NCI-H1417 treated with DMSO at 0.1 percent for 48 hours (cell line): Measurements from ENCODE around the gene PNMT.

Source experiments
- DNase-seq: peaks from one replicate; lab custom pipeline; 2025; lab: John Stamatoyannopoulos, UW

The PNMT gene

DNA sequence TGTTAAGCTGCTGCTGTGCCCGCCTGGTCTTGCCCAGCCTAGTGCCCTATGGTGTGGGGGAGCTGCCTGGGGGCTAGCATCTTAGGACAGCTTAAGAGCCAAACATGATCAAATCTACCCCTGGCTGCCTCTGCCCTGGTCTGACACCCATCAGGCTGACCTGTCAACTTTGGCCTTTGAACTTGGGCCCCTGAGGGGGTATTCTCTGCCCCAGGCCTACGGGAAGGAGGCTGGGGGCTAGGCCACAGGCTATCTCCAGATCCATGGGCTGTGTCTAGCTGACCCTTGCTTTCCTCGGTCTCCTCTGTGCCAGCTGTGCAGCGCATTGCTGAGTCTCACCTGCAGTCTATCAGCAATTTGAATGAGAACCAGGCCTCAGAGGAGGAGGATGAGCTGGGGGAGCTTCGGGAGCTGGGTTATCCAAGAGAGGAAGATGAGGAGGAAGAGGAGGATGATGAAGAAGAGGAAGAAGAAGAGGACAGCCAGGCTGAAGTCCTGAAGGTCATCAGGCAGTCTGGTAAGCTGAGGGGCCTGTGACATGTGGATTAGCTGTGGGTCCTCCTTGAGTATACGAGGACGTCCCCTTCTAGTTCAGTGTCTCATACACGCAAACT lies 34.6 kb upstream of the PNMT start:
- DNase-seq, result no peak

DNA sequence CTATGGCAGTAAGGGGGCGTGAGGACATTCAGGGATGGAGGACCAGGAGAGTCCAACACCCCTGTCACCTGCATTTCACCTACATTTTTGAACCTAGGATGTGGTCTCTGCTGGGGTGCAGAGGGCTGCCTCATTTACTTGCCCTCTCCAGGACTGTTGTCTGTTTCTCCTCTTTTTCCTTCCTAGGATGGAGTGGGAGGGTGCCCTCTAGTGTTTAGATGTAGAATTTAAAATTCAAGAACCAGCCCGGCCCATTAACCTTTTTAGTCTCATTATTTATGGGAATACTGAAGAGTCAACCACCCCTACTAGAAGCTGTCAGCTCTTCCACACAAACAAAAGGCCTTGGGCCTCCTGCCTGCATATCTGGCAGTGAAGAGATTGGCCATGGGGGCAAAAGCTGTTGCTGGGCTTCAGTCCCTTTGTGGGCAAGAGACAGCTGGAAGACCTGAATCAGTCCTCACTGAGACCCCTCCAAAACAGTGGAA lies 33.8 kb upstream of the PNMT start:
- no peak for DNase-seq

DNA sequence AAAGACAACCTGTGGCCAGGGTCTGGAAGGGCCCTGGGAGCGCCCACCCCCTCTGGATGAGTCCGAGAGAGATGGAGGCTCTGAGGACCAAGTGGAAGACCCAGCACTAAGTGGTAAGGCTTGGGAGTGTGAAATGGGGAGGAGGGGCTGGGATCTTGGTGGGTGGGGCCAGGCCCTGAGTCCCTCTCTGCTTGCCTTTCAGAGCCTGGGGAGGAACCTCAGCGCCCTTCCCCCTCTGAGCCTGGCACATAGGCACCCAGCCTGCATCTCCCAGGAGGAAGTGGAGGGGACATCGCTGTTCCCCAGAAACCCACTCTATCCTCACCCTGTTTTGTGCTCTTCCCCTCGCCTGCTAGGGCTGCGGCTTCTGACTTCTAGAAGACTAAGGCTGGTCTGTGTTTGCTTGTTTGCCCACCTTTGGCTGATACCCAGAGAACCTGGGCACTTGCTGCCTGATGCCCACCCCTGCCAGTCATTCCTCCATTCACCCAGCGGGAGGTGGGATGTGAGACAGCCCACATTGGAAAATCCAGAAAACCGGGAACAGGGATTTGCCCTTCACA lies 32.6 kb upstream of the PNMT start:
- DNase-seq, result no peak

DNA sequence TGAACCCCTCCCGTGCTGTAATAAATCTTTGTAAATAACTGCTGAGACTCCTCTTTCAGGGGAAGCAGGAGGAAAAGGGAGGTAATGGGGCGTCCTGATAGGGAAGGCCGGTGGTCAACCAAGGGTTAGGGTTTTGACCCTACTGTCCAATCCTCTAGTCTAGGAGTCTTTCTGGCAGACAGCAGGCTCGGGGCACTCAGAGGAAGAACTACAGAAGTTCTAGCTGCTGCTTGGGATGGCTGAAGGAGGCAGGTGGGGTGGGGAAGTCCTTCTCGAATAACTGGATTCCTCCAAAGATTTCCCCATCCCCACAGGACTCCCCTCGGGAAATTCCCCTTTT lies 31.7 kb upstream of the PNMT start:
- no peak for DNase-seq

DNA sequence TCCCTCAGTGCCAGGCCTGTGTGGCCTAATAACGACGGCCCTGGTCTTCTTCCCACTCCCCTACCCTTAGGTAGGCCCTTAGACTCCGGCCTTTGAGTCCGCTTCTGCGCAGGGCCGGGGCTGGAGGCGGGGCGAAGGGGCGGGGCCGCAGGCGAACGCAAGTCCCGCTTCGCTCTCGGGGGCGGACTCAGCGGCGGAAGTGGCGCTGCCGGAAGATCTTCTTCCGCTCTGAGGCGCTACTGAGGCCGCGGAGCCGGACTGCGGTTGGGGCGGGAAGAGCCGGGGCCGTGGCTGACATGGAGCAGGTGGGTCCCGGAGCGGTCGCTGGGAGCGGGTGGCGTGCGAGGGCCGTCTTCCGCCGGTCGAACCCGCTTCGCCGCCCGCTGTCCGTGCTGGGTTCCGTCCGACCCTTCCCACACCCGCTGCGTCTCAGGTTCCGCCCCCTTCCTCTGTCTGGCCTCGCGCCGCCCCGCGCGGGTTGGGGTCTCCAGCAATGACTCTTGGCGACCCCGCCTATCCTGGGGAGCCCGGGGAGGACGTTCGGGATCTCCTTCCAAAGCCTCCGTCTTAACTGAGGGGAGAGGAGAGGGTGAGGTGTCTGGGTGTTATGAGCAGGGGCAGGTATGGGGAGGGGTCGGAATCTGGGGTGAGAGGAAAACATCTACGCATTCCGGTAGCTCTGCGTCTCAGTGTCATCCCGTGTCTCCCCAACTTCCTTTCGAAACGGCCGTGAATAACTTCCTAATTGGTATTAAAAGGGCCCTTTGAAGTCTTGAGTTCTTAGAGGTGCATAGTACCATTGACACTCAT lies 31.1 kb upstream of the PNMT start, which contains the start of gene STARD3:
STARD3 (plus strand) TSS at position 218 of the 810 bp plus-strand sequence. CDS start 16,388 bp downstream, outside the sequence.
- peak; percentile 40 for DNase-seq

DNA sequence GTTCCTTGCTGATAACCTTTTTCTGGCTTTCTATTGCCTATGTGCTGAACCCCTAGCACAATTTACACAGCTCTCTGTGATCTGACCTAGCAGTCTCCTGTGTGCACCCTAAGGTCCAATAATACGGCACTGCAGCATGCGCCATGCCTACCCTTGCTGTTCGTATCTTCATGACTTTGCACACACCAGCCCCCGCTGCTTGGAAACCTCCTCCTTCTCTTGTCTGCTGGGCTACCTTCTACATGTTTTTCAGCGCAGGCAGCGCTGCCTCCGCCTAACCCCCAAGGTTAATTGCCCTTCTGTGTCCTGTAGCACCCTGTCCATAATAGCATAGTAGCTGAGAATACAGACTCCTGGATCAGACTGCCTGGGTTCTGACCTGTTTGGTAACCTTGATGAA lies 29.9 kb upstream of the PNMT start:
- no peak for DNase-seq

DNA sequence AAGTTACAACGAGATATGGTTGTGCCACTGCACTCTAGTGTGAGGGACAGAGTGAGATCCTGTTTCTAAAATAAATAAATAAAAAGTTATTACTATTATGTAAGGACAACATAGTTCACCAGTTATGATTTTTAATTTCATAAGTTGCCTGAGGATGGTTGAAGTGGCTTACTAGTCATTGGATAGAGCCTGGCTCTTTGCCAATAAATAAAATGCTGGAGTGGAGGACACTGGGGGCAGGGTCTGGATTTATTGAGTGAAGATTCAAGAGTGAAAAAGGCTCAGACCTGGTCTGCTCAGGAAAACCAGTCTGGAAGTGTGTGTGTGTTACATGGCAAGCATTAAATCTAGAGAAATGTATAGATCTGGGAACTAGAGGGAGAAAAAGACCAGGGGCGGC lies 29.2 kb upstream of the PNMT start:
- no peak for DNase-seq

DNA sequence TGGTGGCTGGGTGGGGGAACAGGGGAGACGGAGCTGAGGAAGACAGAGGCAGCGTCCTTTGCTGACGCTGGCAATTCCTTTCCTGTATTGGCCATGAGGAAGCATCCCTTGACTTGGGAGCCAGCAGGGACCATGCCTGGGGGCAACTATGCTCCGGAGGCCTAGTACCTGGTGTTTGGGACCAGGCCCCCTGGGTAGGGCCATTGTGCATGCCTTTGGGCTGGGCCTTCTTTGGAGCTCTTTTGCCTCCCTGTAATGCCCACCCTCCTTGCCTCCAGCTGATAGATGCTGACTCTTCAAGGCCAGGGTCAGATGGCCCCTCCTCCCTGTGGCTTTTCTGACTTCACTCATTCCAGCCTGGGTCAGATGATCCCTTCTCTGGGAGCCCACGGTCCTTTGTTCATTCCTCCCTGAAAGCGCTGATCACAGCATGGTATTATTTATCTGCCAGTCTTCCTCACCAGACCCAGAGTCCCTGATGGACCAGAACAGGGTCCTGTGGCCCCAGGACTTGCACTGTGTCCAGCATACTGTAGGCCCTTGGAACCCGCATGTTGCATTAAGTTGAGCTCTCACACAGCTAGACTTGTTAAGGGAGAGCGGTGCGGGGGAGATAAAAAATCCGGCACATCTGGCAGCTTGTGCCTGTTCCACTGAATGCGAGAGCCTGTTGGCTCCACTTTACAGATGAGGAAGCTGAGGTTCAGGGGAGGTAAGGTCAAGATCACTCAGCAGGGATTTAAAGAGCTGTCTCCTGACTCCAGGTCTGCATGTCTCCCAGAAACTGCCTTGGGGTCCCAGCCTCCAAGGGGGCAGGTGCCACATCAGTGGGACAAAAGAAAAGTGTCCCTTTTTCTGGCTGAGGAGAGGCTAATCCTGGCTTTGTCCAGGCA lies 28.4 kb upstream of the PNMT start:
- no peak for DNase-seq

DNA sequence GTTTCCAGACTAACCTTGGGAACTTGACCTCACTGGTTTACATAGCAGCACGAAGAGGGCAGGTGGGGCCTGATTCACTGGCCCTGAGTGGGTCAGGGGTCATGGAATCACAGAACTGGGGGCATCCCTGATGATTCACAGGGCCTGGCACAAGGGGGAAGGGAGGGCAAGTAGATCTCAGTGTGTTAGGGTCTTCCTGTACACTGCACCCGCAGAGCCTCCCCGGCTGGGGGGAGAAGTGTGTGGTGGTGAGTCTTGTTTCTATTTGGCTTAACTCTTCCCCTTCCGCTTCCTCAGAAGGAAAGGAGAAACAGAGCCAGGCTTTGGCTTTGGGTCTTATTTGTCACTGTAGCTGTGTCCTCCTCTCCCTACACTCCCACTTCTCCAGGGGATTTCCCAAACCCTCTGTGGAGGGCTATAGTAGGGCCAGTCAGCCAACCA lies 27.6 kb upstream of the PNMT start:
- DNase-seq, result no peak

DNA sequence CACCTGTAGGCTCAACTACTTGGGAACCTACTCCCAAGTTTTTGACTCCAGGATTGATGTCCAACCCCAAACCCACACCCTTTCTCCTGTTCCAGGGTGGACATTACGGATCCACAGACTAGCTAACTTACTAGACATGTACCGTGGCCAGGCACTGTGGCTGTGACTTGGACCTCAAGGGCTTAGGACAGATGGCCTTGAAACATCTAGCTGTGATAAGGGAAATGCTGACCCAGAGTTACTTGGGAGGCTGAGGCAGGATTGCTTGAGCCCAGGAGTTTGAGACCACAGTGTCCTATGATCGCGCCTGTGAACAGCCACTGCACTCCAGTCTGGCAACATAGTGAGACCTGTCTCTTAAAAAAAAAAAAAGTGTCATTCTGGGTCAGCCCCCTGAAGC lies 27.2 kb upstream of the PNMT start:
- no peak for DNase-seq

DNA sequence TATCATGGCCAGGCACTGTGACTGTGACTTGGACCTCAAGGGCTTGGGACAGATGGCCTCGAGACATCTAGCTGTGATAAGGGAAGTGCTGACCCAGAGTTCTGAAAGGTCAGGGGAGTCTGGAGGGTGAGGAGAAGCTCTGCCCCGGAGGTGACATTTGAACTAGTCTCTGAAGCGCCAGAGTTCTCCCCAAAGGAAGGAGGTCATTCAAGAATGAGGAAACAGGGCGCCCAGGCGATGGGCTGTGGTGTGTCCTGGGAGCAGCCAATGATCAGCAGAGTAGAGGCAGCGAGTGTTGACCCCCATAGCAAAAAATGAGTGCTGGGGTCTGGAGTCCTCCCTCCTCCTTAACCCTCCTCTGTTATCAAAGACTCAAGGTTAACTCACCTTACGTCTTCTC lies 26.4 kb upstream of the PNMT start:
- no peak for DNase-seq

DNA sequence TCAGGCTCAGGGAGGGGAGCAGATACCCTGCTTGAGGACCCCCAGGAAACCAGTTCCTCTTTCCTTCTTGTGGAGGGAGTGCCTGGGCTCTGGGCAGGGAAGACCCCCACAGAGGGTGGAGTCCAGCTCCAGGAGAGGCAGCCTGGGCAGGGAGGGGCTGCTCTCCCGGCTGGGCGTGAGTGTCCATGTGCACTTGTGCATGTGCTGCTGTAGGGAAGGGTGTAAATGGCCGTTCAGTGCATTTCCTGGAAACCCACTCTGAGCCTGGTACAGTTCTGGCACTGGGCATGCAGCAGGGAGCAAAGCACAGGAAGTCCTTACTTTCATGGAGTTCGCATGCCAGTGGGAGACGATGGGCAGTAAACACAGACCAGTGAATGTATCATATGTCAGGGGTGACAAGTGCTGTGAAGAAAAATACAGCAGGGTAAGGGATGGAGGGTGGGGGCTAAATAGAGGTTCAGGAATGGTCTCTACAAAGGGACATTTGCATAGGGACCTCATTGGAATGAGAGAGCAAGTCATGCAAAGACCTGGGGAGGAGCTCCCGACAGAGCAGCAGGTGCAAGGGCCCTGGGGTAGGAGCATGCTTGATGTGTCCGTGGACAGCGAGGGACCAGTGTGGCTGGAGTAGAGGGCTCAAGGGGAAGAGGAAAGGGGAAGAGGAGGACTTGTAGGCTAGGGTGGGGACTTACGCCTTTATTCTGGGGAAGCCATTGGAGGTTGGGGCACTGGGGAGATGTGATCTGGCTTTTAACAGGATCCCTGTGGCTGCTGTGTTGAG lies 25.8 kb upstream of the PNMT start:
- no peak for DNase-seq

DNA sequence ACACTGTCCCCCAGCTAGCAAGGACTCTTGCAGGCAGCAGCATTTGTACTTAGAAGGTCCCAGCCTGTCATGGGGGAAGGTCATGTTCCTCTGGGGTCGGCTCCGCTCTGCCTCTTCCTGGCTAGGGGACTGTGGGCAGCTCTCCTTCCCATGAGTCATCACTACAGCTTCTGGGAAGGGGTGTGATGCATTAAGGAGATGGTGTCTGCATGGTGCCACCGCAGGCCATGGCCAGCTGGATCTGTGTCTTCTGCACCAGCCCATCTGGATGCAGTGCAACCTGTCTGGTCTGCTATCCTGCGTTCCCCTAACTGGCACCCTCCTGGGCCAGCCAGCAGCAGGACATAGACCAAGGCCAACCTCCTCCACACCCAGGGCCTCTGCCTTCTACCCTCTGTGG lies 25.0 kb upstream of the PNMT start:
- DNase-seq, result no peak

DNA sequence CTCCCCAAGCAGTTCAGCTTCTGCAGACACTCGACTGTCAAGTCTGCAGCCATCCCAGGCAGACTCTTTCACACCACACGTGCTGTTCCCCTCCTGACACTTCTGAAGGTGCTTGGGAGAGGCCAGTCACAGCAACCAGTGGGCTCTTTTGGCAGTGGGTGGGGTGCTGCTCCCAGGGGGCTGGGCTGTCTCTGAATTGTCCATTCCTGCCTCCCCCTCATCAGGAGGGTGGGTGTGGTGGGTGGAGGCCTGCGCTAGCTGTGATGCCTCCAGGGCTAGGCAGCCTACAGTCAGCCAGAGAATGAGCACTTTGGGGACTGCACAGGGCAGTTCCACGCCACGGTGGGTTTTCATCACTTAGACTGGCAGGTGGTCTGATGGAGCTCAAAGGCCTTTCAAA lies 21.0 kb upstream of the PNMT start:
- DNase-seq, result no peak

DNA sequence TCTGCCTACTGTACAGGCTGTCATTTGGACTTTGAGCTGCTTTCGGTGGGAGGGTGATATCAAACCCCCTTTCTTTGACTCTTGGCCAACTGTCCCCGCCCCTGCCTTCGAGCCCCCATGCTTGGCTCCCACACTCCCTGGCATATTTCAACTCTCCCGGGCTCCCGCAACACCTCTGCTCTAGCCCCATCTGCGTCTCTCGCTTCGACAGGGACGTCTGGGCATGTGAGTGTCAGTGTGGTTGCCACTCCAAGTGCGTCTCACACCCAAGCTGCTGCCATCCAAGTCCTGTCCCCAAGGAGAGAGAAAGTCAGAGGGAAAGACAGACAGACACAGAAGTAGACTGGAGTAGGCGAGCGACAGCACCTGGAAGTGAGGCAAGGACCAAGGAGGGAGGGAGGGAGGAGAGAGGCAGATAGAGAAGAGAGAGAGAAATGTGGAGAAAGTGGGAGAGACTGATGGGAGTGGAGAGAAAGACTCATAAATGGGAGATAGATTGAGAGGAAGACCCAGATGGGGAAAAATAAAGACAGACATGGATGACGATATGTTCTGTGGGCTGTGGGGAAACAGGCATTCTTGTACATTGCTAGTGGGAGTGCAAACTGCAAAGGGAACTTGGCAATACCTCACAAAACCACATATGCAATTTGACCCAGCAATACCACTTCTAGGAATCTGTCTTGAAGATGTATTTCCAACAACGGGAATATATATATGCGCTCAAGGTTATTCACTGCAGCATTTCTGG lies 19.5 kb upstream of the PNMT start:
- no peak for DNase-seq

DNA sequence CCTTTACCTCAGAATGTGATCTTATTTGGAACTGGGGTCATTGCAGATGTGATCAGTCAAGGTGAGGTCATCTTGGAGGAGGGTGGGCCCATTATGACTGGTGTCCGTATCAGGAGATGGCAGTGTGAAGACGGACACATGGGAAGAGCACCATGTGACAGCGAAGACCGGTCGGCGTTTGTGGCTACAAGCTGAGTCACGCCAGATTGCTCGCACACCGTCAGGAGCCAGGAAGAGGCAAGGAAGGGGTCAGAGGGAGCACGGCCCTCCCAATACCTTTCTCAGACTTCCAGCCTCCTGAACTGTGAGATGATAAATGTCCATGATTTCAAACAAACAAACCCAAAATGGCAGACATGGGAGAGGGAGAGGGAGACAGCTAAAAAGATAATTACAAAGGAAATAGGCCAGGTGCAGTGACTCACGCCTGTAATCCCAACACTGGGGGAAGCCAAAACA lies 18.1 kb upstream of the PNMT start:
- DNase-seq, result no peak

DNA sequence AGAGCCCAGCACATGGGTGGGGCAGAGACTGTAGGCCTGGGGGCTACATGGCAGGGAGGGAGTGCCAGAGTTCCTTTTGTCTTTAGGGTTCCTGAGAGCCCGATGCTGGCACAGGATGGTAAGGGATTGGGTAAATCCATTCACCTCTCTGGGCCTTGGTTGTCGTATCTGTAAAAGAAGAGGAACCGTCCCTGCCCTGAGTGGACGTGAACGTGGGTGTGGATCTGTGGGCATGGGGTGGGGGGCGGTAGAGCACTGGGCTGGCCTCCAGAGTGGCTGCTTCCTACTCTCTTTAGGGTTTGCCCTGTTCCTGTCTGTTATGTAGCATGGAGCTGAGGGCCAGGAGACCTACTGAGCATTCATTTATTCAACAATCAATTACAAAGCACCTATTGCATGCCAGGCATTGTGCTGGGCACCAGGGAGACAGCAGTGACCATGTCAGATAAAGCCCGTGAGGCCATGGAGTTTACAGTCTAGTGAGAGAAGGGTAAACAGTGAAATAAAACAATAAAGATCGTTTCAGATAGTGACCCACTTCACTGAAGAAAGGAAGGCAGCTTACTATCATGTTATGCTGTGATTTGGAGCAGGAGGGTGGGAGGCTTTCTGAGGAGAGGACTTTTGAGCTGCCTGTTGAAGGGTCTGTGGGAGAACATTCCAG lies 16.2 kb upstream of the PNMT start:
- no peak for DNase-seq

DNA sequence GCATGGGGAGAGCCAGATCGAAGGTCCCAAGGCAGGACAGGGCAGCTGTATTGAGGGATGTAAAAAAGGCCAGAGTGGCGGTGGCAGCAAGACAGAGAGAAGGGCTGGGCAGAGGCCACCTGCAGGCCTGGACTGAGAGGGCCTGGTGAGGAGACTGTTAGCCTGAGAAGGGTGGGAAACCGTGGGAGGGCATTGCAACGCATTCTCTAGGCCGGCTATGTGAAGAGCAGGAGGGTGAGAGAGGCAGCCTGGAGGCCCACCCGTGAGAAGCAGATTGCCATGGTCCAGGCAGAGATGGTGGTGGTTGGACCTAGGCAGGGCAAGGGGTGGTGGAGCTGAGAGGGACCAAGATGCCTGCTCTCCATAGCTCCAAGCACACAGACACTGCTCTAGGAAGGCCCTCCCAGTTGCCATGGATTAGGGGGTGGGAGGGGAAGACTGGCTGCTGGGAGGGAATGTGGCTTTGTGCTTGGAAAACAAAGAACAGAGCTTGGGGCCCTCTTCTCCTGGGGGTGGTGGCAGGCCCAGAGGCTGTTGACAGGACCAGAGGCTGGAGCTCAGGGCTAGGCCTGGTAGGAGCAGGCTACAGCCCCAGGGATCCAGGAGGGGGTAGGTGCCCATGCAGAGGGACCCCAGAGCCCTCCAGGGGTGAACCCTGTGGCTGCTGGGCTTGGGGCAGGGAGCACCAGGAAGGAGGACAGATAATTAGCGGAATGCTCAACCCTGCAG lies 15.5 kb upstream of the PNMT start:
- no peak for DNase-seq

DNA sequence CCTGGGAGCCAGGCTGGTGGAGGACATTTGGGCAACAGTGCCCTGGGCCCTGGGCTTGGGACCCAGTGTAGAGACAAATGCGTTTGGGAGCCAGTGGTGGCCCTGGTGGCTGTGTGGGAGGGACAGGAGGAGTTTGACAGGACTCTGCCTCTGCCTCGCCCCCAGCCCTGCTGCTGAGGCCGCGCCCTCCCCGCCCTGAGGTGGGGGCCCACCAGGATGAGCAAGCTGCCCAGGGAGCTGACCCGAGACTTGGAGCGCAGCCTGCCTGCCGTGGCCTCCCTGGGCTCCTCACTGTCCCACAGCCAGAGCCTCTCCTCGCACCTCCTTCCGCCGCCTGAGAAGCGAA lies 15.0 kb upstream of the PNMT start:
- no peak for DNase-seq
